SK-N-SH (cell line): ENCODE data around the gene CYTH3. TPM values are rescaled to one million over a fixed set of nuclear protein-coding genes. Genes with fewer than 3 reads are reported as not detected.

ENCODE experiments used
- CTCF ChIA-PET: fragments of 300-600, 350-600 bp; formaldehyde crosslinking; extraction: SDS; loops from one replicate; lab custom pipeline; 2021; lab: Yijun Ruan, JAX
- POLR2A ChIA-PET: fragments of 350-600 bp; sonication (Branson Sonifier 250); formaldehyde crosslinking; extraction: SDS; loops from one replicate; lab custom pipeline; 2020; ENCODE audit warnings: antibody characterized with exemption, inconsistent platforms; lab: Yijun Ruan, JAX
- DNase-seq: peaks from one replicate; pipeline ENCODE4 v3.0.0; 2012
- H2AFZ ChIP-seq: fragments of 200-600 bp; sonication (generic); 2 replicates; pipeline ENCODE4 v1.8.1; 2016; ENCODE audit warnings: antibody characterized with exemption, mild to moderate bottlenecking, low read depth
- H3F3A ChIP-seq: fragments of 200-600 bp; sonication (generic); replicated peaks from 2 replicates; pipeline ENCODE3; 2016; ENCODE audit warnings: antibody characterized with exemption, mild to moderate bottlenecking; ENCODE audit not compliant: insufficient read depth
- H3K27ac ChIP-seq, 2 experiments: fragments of 200-500 bp in 1 of 2; fragments of 200-600 bp in 1 of 2; sonication (Bioruptor generic) in 1 of 2; sonication (generic), shearing (Covaris generic) in 1 of 2; 2 replicates each; pipeline versions ENCODE4 v1.5.1 to v1.6.1; 2014 to 2016; ENCODE audit warnings: low read depth in 2 of 2, inconsistent platforms in 1 of 2, low read length in 1 of 2, mild to moderate bottlenecking in 1 of 2, mixed read lengths in 1 of 2
- H3K27me3 ChIP-seq: fragments of 200-600 bp; sonication (generic), shearing (Covaris generic); 2 replicates; pipeline ENCODE4 v1.6.1; 2016; ENCODE audit warnings: mixed run types; ENCODE audit not compliant: insufficient read depth
- H3K36me3 ChIP-seq, 2 experiments: fragments of 200-500 bp in 1 of 2; fragments of 200-600 bp in 1 of 2; sonication (Bioruptor generic) in 1 of 2; sonication (generic) in 1 of 2; replicated peaks in 1 of 2; 2 replicates each; pipeline versions ENCODE3 to v1.5.1; 2014 to 2016; ENCODE audit warnings: low read length in 1 of 2, mild to moderate bottlenecking in 1 of 2; ENCODE audit not compliant: insufficient read depth in 2 of 2, control insufficient read depth in 1 of 2
- H3K4me1 ChIP-seq, 2 experiments: fragments of 200-500 bp in 1 of 2; fragments of 200-600 bp in 1 of 2; sonication (Bioruptor generic) in 1 of 2; sonication (generic), shearing (Covaris generic) in 1 of 2; 2 replicates each; pipeline versions ENCODE4 v1.5.1 to v1.6.1; 2014 to 2016; ENCODE audit warnings: low read depth in 1 of 2, low read length in 1 of 2, mixed run types in 1 of 2; ENCODE audit not compliant: insufficient read depth in 2 of 2, control insufficient read depth in 1 of 2
- H3K4me2 ChIP-seq: fragments of 200-600 bp; sonication (generic), shearing (Covaris generic); 2 replicates; pipeline ENCODE4 v1.6.1; 2017; ENCODE audit warnings: mixed run types
- H3K4me3 ChIP-seq, 2 experiments: fragments of 200-500 bp in 1 of 2; fragments of 200-600 bp in 1 of 2; sonication (Bioruptor generic) in 1 of 2; sonication (generic), shearing (Covaris generic) in 1 of 2; 2 replicates each; pipeline versions ENCODE4 v1.5.1 to v1.8.1; 2014 to 2016; ENCODE audit warnings: low read depth in 2 of 2, inconsistent platforms in 1 of 2, low read length in 1 of 2, mild to moderate bottlenecking in 1 of 2, mixed read lengths in 1 of 2, moderate library complexity in 1 of 2
- H3K79me2 ChIP-seq: fragments of 200-600 bp; sonication (generic); 2 replicates; pipeline ENCODE4 v1.8.1; 2017; ENCODE audit warnings: mild to moderate bottlenecking; ENCODE audit not compliant: insufficient read depth
- H3K9ac ChIP-seq: fragments of 200-600 bp; sonication (generic); 2 replicates; pipeline ENCODE4 v1.6.1; 2017; ENCODE audit warnings: mixed run types
- H3K9me2 ChIP-seq: fragments of 200-600 bp; sonication (generic); 2 replicates; pipeline ENCODE4 v1.6.1; 2017; ENCODE audit warnings: mixed run types
- H3K9me3 ChIP-seq: fragments of 200-600 bp; sonication (generic); 2 replicates; pipeline ENCODE4 v1.6.1; 2017; ENCODE audit warnings: mixed run types, mild to moderate bottlenecking, moderate library complexity
- H4K20me1 ChIP-seq: fragments of 200-600 bp; sonication (generic); 2 replicates; pipeline ENCODE4 v1.6.1; 2017; ENCODE audit warnings: mild to moderate bottlenecking, mixed run types; ENCODE audit not compliant: insufficient read depth
- CHD2 ChIP-seq: fragments of 150-350 bp; IDR thresholded peaks from 2 replicates; pipeline ENCODE4 v1.6.1; 2018; ENCODE audit warnings: low read length; ENCODE audit not compliant: partially characterized antibody
- ELF1 ChIP-seq: IDR thresholded peaks from 2 replicates; pipeline ENCODE4 v1.4.0; 2012
- EP300 ChIP-seq, 2 experiments: IDR thresholded peaks; 2 replicates each; pipeline versions ENCODE4 v1.4.0 to v1.6.1; 2012; ENCODE audit warnings: borderline replicate concordance in 1 of 2, low read depth in 1 of 2, low read length in 1 of 2
- FOSL2 ChIP-seq: IDR thresholded peaks from 2 replicates; pipeline ENCODE4 v1.4.0; 2012; ENCODE audit warnings: low read depth, mild to moderate bottlenecking, moderate library complexity, borderline replicate concordance
- GABPA ChIP-seq: IDR thresholded peaks from 2 replicates; pipeline ENCODE4 v1.4.0; 2012; ENCODE audit warnings: low read depth, mild to moderate bottlenecking
- GATA2 ChIP-seq: sonication (generic); formaldehyde crosslinking; IDR thresholded peaks from 2 replicates; pipeline ENCODE4 v1.5.0; 2020; ENCODE audit warnings: mild to moderate bottlenecking, missing genetic modification reagents
- MXI1 ChIP-seq: IDR thresholded peaks from 2 replicates; pipeline ENCODE4 v1.6.1; 2012; ENCODE audit warnings: mild to moderate bottlenecking, low read depth, low read length, improper control_type of control experiment
- NRF1 ChIP-seq: IDR thresholded peaks from 2 replicates; pipeline ENCODE4 v1.6.1; 2012; ENCODE audit warnings: low read depth, mild to moderate bottlenecking, low read length
- RAD21 ChIP-seq: IDR thresholded peaks from 2 replicates; pipeline ENCODE4 v1.6.1; 2012; ENCODE audit warnings: mild to moderate bottlenecking, low read length
- RCOR1 ChIP-seq: fragments of 150-350 bp; IDR thresholded peaks from 2 replicates; pipeline ENCODE4 v1.6.1; 2017; ENCODE audit warnings: antibody characterized with exemption, low read length
- SIN3A ChIP-seq: IDR thresholded peaks from 2 replicates; pipeline ENCODE4 v1.6.1; 2012; ENCODE audit warnings: low read depth, mild to moderate bottlenecking, low read length, moderate library complexity, borderline replicate concordance
- TCF12 ChIP-seq: IDR thresholded peaks from 2 replicates; pipeline ENCODE4 v1.4.0; 2012
- WGBS: methylation state at CpG from one replicate; pipeline ENCODE4 v1.1.6; 2017; ENCODE audit warnings: low lambda C conversion rate; 5-methylcytosine and 5-hydroxymethylcytosine counted together
- polyA plus RNA-seq, 3 experiments: library from polyadenylated mRNA; depleted of rRNA; stranded (reverse); fragments of >200 nt; gene quantifications; 2 replicates each; pipeline ENCODE4 v1.2.3, GENCODE V29; 2012
- TF ChIP-seq, protein P1 (sequence below): IDR thresholded peaks from 2 replicates; pipeline ENCODE4 v1.4.0; 2012; ENCODE audit warnings: low read depth, borderline replicate concordance
- TF ChIP-seq, protein P2 (sequence below): IDR thresholded peaks from 2 replicates; pipeline ENCODE4 v1.6.1; 2012; ENCODE audit warnings: mild to moderate bottlenecking, low read depth, low read length, moderate library complexity
- TF ChIP-seq, protein P3 (sequence below): IDR thresholded peaks from 2 replicates; pipeline ENCODE4 v1.4.0; 2012; ENCODE audit warnings: low read depth
- TF ChIP-seq, protein P4 (sequence below): fragments of 200-600 bp; sonication (generic); IDR thresholded peaks from 2 replicates; pipeline ENCODE4 v1.6.1; 2017; ENCODE audit warnings: antibody characterized with exemption, mild to moderate bottlenecking, moderate library complexity
- TF ChIP-seq, protein P5 (sequence below): IDR thresholded peaks from 2 replicates; pipeline ENCODE4 v1.4.0; 2012; ENCODE audit warnings: low read depth, borderline replicate concordance

Gene CYTH3
- polyA plus RNA-seq, 1 of the 3 experiments (the other 2 are of a cell fraction) = 55.1 TPM

DNA sequence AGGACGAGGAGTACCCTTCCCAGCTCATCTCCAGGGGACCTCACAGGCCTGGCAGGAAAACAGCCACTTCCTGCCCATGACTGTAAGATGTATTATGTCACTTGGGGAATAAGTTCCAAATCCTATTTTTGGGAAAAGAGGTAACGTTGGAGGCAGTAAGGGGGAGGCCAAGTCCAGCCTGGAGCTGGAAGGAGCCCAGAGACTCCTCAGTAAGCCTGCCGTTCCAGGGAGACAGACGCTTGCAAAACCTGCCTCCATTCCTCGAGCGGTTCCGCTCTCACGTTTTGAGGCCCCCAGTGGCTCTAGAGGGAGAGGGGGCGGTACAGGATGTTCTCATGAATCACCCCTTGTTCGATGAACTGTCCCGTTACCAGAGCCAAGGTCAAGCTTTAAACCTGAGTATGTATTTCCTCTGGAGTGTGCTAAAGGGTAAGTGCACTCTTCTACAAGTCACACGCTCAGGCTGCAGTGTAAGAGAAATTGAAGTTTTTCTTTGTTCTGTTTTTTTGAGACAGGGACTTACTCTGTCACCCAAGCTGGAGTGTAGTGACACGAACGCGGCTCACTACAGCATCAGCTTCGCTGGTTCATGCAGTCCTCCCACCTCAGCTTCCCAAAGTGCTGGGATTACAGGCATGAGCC, 45.5 kb upstream of the CYTH3 start:
- Histone ChIP-seq H2AFZ (peak overlapping the region; percentile 94), H3K9ac (peak overlapping the region; percentile 34; the same call in 1 of the 2 replicates)
- CTCF ChIA-PET = interaction anchor here (0.7 to 1.3 kb wide), 4 partner anchors 32 to 461 kb away, joined by 3 to 5 read pairs (median 4); no protein-coding TSS in a partner anchor

DNA sequence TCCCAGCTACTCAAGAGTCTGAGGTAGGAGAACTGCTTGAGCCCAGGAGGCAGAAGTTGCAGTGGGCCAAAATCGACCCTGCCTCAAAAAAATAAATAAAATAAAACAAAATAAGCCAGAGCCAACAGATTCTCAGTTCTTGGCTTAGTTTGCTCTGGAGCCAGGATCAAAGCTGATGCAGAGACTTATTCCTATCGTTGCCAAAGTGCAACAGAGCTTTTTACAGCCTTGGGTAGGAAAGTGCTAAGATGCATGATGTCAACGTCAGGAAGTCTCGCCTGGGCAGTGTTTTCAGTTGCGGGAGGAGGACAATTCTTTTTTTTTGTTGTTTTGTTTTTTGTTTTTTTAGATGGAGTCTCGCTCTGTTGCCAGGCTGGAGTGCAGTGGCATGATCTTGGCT, 43.8 kb upstream of the CYTH3 start:
- H3F3A ChIP-seq = peaks cover 20% of the 10 kb centered on the region
- CTCF ChIA-PET = interaction anchor here (0.8 to 2.9 kb wide), 4 partner anchors 7 to 319 kb away, joined by 3 to 13 read pairs (median 6); no protein-coding TSS in a partner anchor
- no peaks in the 10 kb centered on the region for H3K27me3 ChIP-seq
- H3K27ac ChIP-seq = no peak overlapping the region
- no peaks in the 10 kb centered on the region for H3K9me2 ChIP-seq
- peaks cover 0 to 13% of the 10 kb centered on the region in 2 experiments; a peak in 2 of 4 replicates for H3K4me1 ChIP-seq
- H3K36me3 ChIP-seq = no peaks in the 10 kb centered on the region
- no peaks in the 10 kb centered on the region for H3K79me2 ChIP-seq
- peak overlapping the region; percentile 56; the same call in 1 of the 2 replicates for H2AFZ ChIP-seq
- H3K9me3 ChIP-seq = no peaks in the 10 kb centered on the region
- no peak overlapping the region for H3K4me2 ChIP-seq
- no peaks in the 10 kb centered on the region for H4K20me1 ChIP-seq
- WGBS = 83% methylated on average over 6 of the region's 6 CpGs
- no peak overlapping the region for H3K9ac ChIP-seq
- POLR2A ChIA-PET = no interaction called here
- H3K4me3 ChIP-seq = no peak overlapping the region
- no peak for DNase-seq
- TF ChIP-seq EP300 (IDR thresholded peaks at IDR 0.05; ENCODE audit: borderline replicate concordance in 1 of 2, low read depth in 1 of 2, low read length in 1 of 2) = no peak
- TF ChIP-seq MXI1 = no peak
- no peak for TF ChIP-seq RCOR1
- TF ChIP-seq, protein P1, sequence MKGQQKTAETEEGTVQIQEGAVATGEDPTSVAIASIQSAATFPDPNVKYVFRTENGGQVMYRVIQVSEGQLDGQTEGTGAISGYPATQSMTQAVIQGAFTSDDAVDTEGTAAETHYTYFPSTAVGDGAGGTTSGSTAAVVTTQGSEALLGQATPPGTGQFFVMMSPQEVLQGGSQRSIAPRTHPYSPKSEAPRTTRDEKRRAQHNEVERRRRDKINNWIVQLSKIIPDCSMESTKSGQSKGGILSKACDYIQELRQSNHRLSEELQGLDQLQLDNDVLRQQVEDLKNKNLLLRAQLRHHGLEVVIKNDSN = no peak
- no peak for TF ChIP-seq ELF1
- no peak for TF ChIP-seq TCF12
- no peak for TF ChIP-seq FOSL2
- no peak for TF ChIP-seq SIN3A
- TF ChIP-seq, protein P2, sequence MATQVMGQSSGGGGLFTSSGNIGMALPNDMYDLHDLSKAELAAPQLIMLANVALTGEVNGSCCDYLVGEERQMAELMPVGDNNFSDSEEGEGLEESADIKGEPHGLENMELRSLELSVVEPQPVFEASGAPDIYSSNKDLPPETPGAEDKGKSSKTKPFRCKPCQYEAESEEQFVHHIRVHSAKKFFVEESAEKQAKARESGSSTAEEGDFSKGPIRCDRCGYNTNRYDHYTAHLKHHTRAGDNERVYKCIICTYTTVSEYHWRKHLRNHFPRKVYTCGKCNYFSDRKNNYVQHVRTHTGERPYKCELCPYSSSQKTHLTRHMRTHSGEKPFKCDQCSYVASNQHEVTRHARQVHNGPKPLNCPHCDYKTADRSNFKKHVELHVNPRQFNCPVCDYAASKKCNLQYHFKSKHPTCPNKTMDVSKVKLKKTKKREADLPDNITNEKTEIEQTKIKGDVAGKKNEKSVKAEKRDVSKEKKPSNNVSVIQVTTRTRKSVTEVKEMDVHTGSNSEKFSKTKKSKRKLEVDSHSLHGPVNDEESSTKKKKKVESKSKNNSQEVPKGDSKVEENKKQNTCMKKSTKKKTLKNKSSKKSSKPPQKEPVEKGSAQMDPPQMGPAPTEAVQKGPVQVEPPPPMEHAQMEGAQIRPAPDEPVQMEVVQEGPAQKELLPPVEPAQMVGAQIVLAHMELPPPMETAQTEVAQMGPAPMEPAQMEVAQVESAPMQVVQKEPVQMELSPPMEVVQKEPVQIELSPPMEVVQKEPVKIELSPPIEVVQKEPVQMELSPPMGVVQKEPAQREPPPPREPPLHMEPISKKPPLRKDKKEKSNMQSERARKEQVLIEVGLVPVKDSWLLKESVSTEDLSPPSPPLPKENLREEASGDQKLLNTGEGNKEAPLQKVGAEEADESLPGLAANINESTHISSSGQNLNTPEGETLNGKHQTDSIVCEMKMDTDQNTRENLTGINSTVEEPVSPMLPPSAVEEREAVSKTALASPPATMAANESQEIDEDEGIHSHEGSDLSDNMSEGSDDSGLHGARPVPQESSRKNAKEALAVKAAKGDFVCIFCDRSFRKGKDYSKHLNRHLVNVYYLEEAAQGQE = no peak

More for the DNA sequence above, 45.5 kb upstream of the CYTH3 start:
- H3K36me3 ChIP-seq = no peaks in the 10 kb centered on the region
- no peak overlapping the region for H3K4me3 ChIP-seq
- POLR2A ChIA-PET = interaction anchor here (0.6 kb wide), 1 partner anchor 452 kb away, joined by 4 read pairs; no protein-coding TSS in a partner anchor
- peak overlapping the region; percentile 63 for H3K4me2 ChIP-seq
- peaks cover 0 to 13% of the 10 kb centered on the region in 2 experiments; a peak in 2 of 4 replicates for H3K4me1 ChIP-seq
- 63% methylated on average over 12 of the region's 16 CpGs for WGBS
- H3K27me3 ChIP-seq = no peaks in the 10 kb centered on the region
- DNase-seq = no peak
- no peaks in the 10 kb centered on the region for H4K20me1 ChIP-seq
- no peaks in the 10 kb centered on the region for H3K9me2 ChIP-seq
- H3K27ac ChIP-seq = peak overlapping the region in 1 of 2 experiments; percentile 54; a peak in 2 of 4 replicates
- peaks cover 20% of the 10 kb centered on the region for H3F3A ChIP-seq
- H3K79me2 ChIP-seq = no peaks in the 10 kb centered on the region
- TF ChIP-seq RAD21 (no peak), GABPA (no peak), NRF1 (no peak), TCF12 (no peak), FOSL2 (0 out of 2 replicates have a peak, but pooled peaks have one; percentile 19), CHD2 (no peak), GATA2 (CRISPR knock-in tag) (no peak)
- TF ChIP-seq, protein P3, sequence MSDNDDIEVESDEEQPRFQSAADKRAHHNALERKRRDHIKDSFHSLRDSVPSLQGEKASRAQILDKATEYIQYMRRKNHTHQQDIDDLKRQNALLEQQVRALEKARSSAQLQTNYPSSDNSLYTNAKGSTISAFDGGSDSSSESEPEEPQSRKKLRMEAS = peak; percentile 36; the same call in 1 of the 2 replicates
- TF ChIP-seq, protein P4, sequence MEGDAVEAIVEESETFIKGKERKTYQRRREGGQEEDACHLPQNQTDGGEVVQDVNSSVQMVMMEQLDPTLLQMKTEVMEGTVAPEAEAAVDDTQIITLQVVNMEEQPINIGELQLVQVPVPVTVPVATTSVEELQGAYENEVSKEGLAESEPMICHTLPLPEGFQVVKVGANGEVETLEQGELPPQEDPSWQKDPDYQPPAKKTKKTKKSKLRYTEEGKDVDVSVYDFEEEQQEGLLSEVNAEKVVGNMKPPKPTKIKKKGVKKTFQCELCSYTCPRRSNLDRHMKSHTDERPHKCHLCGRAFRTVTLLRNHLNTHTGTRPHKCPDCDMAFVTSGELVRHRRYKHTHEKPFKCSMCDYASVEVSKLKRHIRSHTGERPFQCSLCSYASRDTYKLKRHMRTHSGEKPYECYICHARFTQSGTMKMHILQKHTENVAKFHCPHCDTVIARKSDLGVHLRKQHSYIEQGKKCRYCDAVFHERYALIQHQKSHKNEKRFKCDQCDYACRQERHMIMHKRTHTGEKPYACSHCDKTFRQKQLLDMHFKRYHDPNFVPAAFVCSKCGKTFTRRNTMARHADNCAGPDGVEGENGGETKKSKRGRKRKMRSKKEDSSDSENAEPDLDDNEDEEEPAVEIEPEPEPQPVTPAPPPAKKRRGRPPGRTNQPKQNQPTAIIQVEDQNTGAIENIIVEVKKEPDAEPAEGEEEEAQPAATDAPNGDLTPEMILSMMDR = no peak
- TF ChIP-seq, protein P5, sequence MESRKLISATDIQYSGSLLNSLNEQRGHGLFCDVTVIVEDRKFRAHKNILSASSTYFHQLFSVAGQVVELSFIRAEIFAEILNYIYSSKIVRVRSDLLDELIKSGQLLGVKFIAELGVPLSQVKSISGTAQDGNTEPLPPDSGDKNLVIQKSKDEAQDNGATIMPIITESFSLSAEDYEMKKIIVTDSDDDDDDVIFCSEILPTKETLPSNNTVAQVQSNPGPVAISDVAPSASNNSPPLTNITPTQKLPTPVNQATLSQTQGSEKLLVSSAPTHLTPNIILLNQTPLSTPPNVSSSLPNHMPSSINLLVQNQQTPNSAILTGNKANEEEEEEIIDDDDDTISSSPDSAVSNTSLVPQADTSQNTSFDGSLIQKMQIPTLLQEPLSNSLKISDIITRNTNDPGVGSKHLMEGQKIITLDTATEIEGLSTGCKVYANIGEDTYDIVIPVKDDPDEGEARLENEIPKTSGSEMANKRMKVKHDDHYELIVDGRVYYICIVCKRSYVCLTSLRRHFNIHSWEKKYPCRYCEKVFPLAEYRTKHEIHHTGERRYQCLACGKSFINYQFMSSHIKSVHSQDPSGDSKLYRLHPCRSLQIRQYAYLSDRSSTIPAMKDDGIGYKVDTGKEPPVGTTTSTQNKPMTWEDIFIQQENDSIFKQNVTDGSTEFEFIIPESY = no peak
- H3K9me3 ChIP-seq = no peaks in the 10 kb centered on the region
